SK-N-MC (cell line): ENCODE results near the gene DIAPH3.

Experiments used
- DNase-seq: peaks from one replicate; pipeline ENCODE4 v3.0.0-alpha.2; 2011; ENCODE audit warnings: low read depth, low spot score
- H3K27ac ChIP-seq: fragments of 200-600 bp; sonication (generic); 2 replicates; pipeline ENCODE4 v1.5.1; 2016; ENCODE audit warnings: mixed run types
- H3K36me3 ChIP-seq: fragments of 200-600 bp; sonication (generic); 2 replicates; pipeline ENCODE4 v1.6.1; 2017; ENCODE audit warnings: antibody characterized with exemption, low read length, mixed read lengths; ENCODE audit not compliant: insufficient read depth
- H3K4me3 ChIP-seq: fragments of 200-600 bp; sonication (generic); 2 replicates; pipeline ENCODE4 v1.5.1; 2016
- H3K9ac ChIP-seq: fragments of 200-600 bp; sonication (generic); 2 replicates; pipeline ENCODE4 v1.8.0; 2017; ENCODE audit warnings: mixed run types, mixed read lengths; ENCODE audit not compliant: insufficient read length
- H3K9me3 ChIP-seq: fragments of 200-600 bp; sonication (generic); 2 replicates; pipeline ENCODE4 v1.6.1; 2017; ENCODE audit warnings: low read depth, mild to moderate bottlenecking, antibody characterized with exemption, low read length, moderate library complexity, mixed read lengths
- EZH2 ChIP-seq: fragments of 200-600 bp; sonication (generic); IDR thresholded peaks from one replicate; pipeline ENCODE4 v1.6.1; 2017; ENCODE audit warnings: antibody characterized with exemption
- FOXP2 ChIP-seq: optimal IDR thresholded peaks from 2 replicates; pipeline ENCODE3; 2011; ENCODE audit warnings: mild to moderate bottlenecking, moderate library complexity; ENCODE audit not compliant: insufficient read depth; ENCODE audit errors: extremely low read length, control extremely low read depth
- POLR2AphosphoS5 ChIP-seq: IDR thresholded peaks from 2 replicates; pipeline ENCODE4 v1.6.1; 2012; ENCODE audit warnings: mild to moderate bottlenecking, low read depth, low read length, borderline replicate concordance

Gene DIAPH3

DNA sequence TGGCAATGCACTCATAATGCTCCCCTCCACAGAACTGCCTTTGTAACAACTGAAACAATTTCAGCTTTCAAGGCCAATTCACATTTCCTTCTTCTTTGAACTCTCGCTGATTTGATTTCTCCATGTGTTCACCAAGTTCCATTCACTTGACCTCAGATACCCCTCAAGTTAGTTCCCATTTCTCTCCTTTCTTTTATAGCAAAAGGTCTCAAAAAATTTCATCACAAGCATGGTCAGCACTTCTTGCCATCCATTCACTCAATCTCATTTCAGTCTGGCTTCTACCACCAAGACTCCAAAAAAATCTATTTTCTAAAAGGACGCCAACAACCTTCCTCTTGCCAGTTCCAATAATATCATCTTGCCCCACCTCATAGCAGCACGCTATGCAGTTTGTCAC lies 135.7 kb downstream of the DIAPH3 start:
- Histone ChIP-seq H3K36me3 (peaks cover 16% of the 10 kb centered on the region), H3K9me3 (no peaks in the 10 kb centered on the region; the same call in 1 of the 2 replicates), H3K4me3 (no peak overlapping the region), H3K27ac (no peak overlapping the region), H3K9ac (no peak overlapping the region)
- TF ChIP-seq POLR2AphosphoS5 (no peak), FOXP2 (no peak), EZH2 (no peak)
- no peak for DNase-seq

DNA sequence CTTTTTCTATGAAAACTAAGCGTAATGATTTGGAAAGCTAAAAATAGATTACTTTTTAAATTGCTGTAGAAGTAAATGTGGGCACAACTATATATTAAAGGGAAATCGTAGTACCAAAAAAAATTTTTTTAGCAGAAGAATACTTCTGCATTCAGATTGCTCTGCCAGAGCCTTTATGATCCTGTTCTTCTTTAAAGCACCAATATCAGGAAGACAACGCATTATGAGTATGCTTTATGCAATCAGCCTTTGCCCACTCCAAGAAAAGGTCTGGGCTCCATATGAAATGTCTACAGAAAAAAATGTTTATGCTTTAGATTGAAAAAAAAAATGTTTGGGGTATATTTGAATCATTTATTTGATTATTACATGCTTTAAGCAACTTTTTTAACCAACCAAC lies 137.4 kb downstream of the DIAPH3 start:
- Histone ChIP-seq H3K9ac (no peak overlapping the region), H3K36me3 (peaks cover 13% of the 10 kb centered on the region), H3K9me3 (no peaks in the 10 kb centered on the region; the same call in 1 of the 2 replicates), H3K27ac (no peak overlapping the region), H3K4me3 (no peak overlapping the region)
- TF ChIP-seq EZH2 = no peak
- TF ChIP-seq POLR2AphosphoS5 = no peak
- TF ChIP-seq FOXP2 = no peak
- no peak for DNase-seq

DNA sequence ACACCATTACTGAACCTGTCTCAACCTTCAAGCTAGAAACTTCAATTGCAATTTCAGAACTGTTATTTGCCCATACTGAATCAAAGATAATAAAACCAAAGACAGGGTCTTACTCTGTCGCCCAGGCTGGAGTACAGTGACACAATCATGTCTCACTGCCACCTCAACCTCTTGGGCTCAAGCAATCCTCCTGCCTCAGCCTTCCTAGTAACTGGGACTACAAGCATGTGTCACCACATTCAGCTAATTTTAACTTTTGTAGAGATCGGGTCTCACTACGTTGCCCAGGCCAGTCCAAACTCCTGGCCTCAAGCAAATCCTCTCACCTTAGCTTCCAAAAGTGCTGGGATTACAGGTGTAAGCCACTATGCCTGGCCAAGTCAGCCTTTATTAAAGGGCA lies 143.4 kb downstream of the DIAPH3 start:
- DNase-seq = no peak
- no peaks in the 10 kb centered on the region; the same call in 1 of the 2 replicates for H3K9me3 ChIP-seq
- TF ChIP-seq EZH2 = no peak
- no peak for TF ChIP-seq FOXP2
- TF ChIP-seq POLR2AphosphoS5 = no peak
- H3K27ac ChIP-seq = no peak overlapping the region
- H3K9ac ChIP-seq = no peak overlapping the region
- H3K36me3 ChIP-seq = peaks cover 20% of the 10 kb centered on the region
- no peak overlapping the region for H3K4me3 ChIP-seq

DNA sequence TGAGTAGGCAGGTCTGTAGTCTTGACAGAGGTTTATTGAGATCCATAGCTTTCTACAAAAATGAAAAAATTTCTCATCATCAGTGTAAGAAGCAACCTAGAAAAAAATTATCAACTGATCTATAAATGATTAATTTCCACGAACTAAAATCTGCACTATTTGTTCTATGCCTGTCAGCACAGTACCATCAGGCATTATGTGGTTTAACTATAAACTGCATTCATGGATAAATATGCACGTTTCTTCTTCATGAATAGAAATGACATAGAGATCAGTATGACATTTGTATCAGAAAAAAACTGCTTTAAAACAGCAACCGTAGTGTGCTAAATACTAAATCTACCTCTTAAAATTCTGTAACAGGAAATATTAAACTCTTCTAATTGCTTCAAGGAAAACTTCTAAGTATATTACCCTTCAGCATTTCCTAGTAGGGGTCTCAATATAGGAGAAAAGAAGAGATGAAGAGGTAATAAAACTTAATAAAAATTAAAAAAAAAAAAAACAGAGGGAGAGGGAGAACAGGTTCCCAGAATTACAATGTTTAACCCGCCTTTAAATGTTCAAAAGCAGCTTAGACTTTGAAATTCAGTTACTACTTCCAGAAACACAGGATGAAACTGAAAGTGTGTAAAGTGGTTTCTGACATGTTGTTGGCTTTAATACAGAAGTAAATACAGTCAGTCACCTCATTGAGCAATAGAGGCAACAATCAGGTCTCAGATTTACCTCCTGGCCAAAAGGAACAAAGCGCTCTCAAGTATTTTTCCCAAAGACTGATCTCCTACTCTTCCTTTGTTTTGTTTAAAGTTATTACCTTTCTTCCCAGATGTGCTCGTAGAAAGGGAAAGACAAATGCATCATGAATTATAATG lies 144.4 kb downstream of the DIAPH3 start:
- peak; percentile 95 for DNase-seq
- Histone ChIP-seq H3K36me3 (peaks cover 17% of the 10 kb centered on the region), H3K27ac (peak overlapping the region; percentile 69), H3K9ac (no peak overlapping the region), H3K9me3 (no peaks in the 10 kb centered on the region), H3K4me3 (peak overlapping the region; percentile 58)
- TF ChIP-seq POLR2AphosphoS5 (peak; percentile 63; the same call in 1 of the 2 replicates), FOXP2 (no peak)

DNA sequence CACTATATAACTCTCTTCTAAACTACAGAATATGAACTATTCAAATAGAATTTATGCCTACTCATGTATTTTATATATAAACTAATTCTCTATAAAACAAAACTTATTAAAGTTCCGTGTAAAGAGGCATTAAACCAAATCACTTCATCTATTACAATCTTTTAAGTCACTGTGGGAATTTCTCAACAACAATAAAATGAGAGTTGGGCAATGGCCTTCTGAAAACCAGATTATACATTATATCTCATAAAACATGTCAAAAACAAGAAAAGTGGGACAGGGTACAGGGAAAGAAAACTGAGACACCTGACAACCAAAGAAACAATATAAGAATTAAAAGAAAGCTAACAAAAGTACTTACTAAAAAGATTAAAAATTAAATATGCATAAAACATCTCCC lies 145.2 kb downstream of the DIAPH3 start:
- Histone ChIP-seq H3K4me3 (no peak overlapping the region), H3K36me3 (peaks cover 17% of the 10 kb centered on the region), H3K9ac (no peak overlapping the region), H3K27ac (peak overlapping the region; percentile 69; the same call in 1 of the 2 replicates), H3K9me3 (no peaks in the 10 kb centered on the region)
- no peak for DNase-seq
- TF ChIP-seq EZH2 (no peak), POLR2AphosphoS5 (no peak), FOXP2 (no peak)

DNA sequence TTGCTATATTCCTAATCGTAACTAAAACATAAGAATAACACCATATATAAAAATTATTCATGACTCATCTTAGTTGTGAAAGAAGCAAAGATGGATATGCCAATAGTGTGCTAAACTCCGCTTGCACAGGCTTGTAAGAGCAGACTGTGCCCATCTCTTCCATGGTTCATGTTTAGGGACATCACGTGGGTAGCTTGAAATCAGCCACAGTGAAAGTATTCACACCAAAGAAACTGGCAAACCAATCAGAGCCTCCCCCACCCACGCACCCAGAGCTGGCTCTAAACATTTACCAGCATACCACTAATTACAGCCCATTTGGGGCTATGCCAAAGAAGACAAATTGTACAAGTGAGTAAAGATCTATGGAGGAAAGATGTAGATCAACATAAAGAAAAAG lies 147.5 kb downstream of the DIAPH3 start:
- H3K27ac ChIP-seq = no peak overlapping the region

DNA sequence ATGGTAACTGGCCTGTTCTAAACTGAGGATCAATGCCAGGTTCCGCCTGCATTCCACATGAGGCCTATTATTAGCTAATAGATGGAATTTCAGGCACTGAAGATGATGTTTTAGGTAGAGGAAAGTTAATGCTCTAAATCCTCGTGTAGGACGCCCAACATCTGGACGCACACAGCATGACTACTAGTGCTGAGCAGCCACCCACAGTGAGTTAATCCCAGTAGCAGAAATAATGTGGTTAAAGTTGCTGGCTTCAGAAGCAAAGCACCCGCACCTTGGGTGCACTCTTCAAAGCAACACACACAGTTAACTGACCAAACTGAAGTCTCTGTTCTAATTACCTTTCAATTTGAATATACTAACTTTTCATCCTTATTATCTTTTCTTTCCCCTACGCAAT lies 150.6 kb downstream of the DIAPH3 start:
- no peak overlapping the region for H3K27ac ChIP-seq
- H3K36me3 ChIP-seq = peaks cover 14% of the 10 kb centered on the region
- no peak overlapping the region for H3K4me3 ChIP-seq
- no peak overlapping the region for H3K9ac ChIP-seq
- DNase-seq = no peak
- no peaks in the 10 kb centered on the region for H3K9me3 ChIP-seq
- TF ChIP-seq EZH2 (no peak), FOXP2 (no peak), POLR2AphosphoS5 (no peak)

More for the DNA sequence above, 147.5 kb downstream of the DIAPH3 start:
- no peak for DNase-seq
- TF ChIP-seq FOXP2 (no peak), POLR2AphosphoS5 (no peak), EZH2 (no peak)
- no peaks in the 10 kb centered on the region for H3K9me3 ChIP-seq
- no peak overlapping the region for H3K4me3 ChIP-seq
- no peak overlapping the region for H3K9ac ChIP-seq
- H3K36me3 ChIP-seq = peaks cover 14% of the 10 kb centered on the region

DNA sequence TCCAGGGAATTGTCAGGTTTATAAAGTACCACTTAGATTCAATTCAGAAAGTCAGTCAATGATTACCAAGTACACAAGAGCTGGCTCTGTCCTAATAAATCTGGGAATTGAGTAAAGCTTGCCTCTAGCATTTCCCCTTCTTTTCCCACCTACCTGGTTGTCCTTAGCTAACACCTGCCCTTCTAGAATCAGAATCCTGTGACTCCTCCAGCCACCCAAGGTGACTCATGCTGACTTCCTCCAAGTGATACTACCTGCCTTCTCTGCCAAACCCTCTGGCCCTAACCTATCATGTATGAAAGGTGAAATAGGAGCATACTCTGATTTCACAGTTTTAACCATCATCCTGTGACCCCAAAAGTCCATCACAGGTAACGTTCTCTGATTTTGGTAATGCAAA lies 151.2 kb downstream of the DIAPH3 start:
- no peak overlapping the region for H3K9ac ChIP-seq
- H3K27ac ChIP-seq = no peak overlapping the region
- TF ChIP-seq FOXP2 = no peak
- TF ChIP-seq EZH2 = no peak
- no peak for TF ChIP-seq POLR2AphosphoS5
- DNase-seq = no peak
- no peaks in the 10 kb centered on the region for H3K9me3 ChIP-seq
- H3K36me3 ChIP-seq = peaks cover 14% of the 10 kb centered on the region
- no peak overlapping the region for H3K4me3 ChIP-seq
